ENCODE measurements around the gene KATNBL1. TPM values are rescaled to one million over a fixed set of nuclear protein-coding genes. Genes with fewer than 3 reads are reported as not detected.

KATNBL1 gene
- total RNA-seq, 1 experiment from 2014 or later: 46.8 TPM

DNA sequence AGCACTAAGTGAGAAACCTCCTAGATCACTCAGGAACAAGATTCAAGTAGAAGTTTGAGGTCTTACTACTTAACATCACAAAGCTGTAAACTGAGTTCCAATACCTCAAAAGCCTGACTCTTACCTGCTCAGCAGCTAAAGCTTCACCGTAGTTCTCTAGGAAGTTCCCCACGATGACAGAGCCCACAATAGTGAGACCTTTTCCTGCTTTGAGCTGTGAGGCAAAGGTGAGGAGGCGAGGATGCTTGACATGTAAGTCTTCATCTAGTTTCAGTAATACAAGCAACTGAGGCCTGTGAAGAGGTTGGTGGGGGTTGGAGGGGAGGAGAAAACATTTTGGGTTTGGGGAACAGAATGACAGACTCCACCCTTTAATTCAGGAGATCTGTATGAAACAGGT is 30.6 kb upstream of the KATNBL1 start:
- H2BK5ac ChIP-seq (ENCODE audit: insufficient read length, low read length): no peak overlapping the region
- no peak overlapping the region for H2BK20ac ChIP-seq (ENCODE audit: low read depth, low read length, poor library complexity, severe bottlenecking)
- no peaks in the 10 kb centered on the region for H3K23me2 ChIP-seq (ENCODE audit: insufficient read length, low read depth, low read length, poor library complexity, severe bottlenecking)
- no peaks in the 10 kb centered on the region for H4K20me1 ChIP-seq (ENCODE audit: control insufficient read depth, insufficient read depth, insufficient read length)
- no peak overlapping the region for H3K14ac ChIP-seq (ENCODE audit: insufficient read depth, low read length)
- Mint-ChIP-seq H3K36me3 (ENCODE audit: insufficient read depth in 1 of 3, low read depth in 3 of 3) (peaks cover 0 to 14% (median 12%) of the 10 kb centered on the region in 3 experiments; a peak in 3 of 7 replicates), H3K4me1 (peaks cover 10 to 16% of the 10 kb centered on the region in 2 experiments), H3K4me3 (no peak overlapping the region), H3K9me3 (no peaks in the 10 kb centered on the region), H3K27ac (no peak overlapping the region), H3K27me3 (ENCODE audit: low read depth) (no peaks in the 10 kb centered on the region)
- WGBS (ENCODE audit: extremely low coverage, insufficient read length, low lambda C conversion rate): no CpG with 5 or more reads among the region's 3 CpGs
- no peak overlapping the region for H3K4me2 ChIP-seq (ENCODE audit: insufficient read depth, insufficient read length, low read length)
- no peak overlapping the region for H2BK120ac ChIP-seq (ENCODE audit: low read depth, low read length, poor library complexity, severe bottlenecking)
- H3K56ac ChIP-seq (ENCODE audit: insufficient read length, low read depth, low read length): no peak overlapping the region
- no peak for DNase-seq
- H3K79me1 ChIP-seq (ENCODE audit: insufficient read depth, low read depth, low read length, poor library complexity, severe bottlenecking): no peaks in the 10 kb centered on the region
- peaks cover 3% of the 10 kb centered on the region; the same call in 1 of the 2 replicates for H3K4me1 ChIP-seq (ENCODE audit: insufficient read depth, low read length)
- no peaks in the 10 kb centered on the region for H3K79me2 ChIP-seq (ENCODE audit: insufficient read depth, low read length)
- no peak overlapping the region for H4K8ac ChIP-seq (replicated peaks; ENCODE audit: insufficient read length, low read depth, low read length)
- no peak overlapping the region for H4K5ac ChIP-seq (ENCODE audit: insufficient read length, low read depth, low read length)
- H3K27me3 ChIP-seq (ENCODE audit: insufficient read depth, low read length): no peaks in the 10 kb centered on the region
- no peak overlapping the region for H3K27ac ChIP-seq (ENCODE audit: insufficient read length, low read depth, low read length)
- TF ChIP-seq, protein P1, sequence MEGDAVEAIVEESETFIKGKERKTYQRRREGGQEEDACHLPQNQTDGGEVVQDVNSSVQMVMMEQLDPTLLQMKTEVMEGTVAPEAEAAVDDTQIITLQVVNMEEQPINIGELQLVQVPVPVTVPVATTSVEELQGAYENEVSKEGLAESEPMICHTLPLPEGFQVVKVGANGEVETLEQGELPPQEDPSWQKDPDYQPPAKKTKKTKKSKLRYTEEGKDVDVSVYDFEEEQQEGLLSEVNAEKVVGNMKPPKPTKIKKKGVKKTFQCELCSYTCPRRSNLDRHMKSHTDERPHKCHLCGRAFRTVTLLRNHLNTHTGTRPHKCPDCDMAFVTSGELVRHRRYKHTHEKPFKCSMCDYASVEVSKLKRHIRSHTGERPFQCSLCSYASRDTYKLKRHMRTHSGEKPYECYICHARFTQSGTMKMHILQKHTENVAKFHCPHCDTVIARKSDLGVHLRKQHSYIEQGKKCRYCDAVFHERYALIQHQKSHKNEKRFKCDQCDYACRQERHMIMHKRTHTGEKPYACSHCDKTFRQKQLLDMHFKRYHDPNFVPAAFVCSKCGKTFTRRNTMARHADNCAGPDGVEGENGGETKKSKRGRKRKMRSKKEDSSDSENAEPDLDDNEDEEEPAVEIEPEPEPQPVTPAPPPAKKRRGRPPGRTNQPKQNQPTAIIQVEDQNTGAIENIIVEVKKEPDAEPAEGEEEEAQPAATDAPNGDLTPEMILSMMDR (conservative IDR thresholded peaks at IDR 0.05): no peak
- H4K91ac ChIP-seq (ENCODE audit: insufficient read length, low read depth, low read length): no peak overlapping the region
- H3K9ac ChIP-seq (ENCODE audit: extremely low read depth, insufficient read length, low read length): no peak overlapping the region
- H3K18ac ChIP-seq (ENCODE audit: insufficient read length, low read depth, low read length): no peak overlapping the region
- H2BK12ac ChIP-seq (ENCODE audit: insufficient read length, low read depth, low read length): no peak overlapping the region
- no peak overlapping the region for H2BK15ac ChIP-seq (ENCODE audit: low read depth, low read length)
- no peak overlapping the region for H3T11ph ChIP-seq (ENCODE audit: low read length)
- H3K23ac ChIP-seq (ENCODE audit: insufficient read length, low read depth, low read length): no peak overlapping the region
- no peaks in the 10 kb centered on the region for H3K9me3 ChIP-seq (ENCODE audit: control insufficient read depth, low read depth, low read length)
- no peak overlapping the region for H2AFZ ChIP-seq (ENCODE audit: low read length)
- H3K4ac ChIP-seq (ENCODE audit: low read depth, low read length): no peak overlapping the region
- no peak overlapping the region for H2AK5ac ChIP-seq (ENCODE audit: insufficient read length, low read length)

Measured in H9 (cell line).